Omental fat pad (tissue), 4 donors: ENCODE measurements around the gene RABGGTA. TPM values are rescaled to one million over a fixed set of nuclear protein-coding genes. Genes with fewer than 3 reads are reported as not detected.
A peak's percentile ranks its signal among the peaks of the same experiment; 100 is the strongest.

Experiments used
- ATAC-seq: fragments of 150-250 bp; one replicate; pipeline ENCODE4 v1.9.1; 2016; ENCODE audit warnings: mild to moderate bottlenecking, moderate library complexity; ENCODE audit not compliant: low FRiP score
- DNase-seq: peaks from one replicate; pipeline ENCODE4 v3.0.0-alpha.2; 2019; ENCODE audit warnings: low spot score
- CTCF ChIP-seq, 3 donors: fragments of 450-650 bp; IDR thresholded peaks; one replicate each; pipeline ENCODE4 v1.5.1; 2016 to 2017; ENCODE audit warnings: antibody characterized with exemption in 3 of 3, mild to moderate bottlenecking in 3 of 3, moderate library complexity in 2 of 3
- total RNA-seq, 4 donors: library from RNA; depleted of rRNA; stranded (reverse); fragments of >200 nt; gene quantifications; one replicate each; pipeline ENCODE4 v1.1.0, GENCODE V29; 2016

RABGGTA gene
- total RNA-seq, 4 donors from 2014 or later = 20.7 to 30.9 (median 25.0) TPM

GRCh38 chr14:24260026-24260779 is 11.2 kb downstream of the RABGGTA start:
- DNase-seq (no peak), ATAC-seq (no peak)
- TF ChIP-seq CTCF (IDR thresholded peaks at IDR 0.05) = no peak

GRCh38 chr14:24259282-24260025 is 11.9 kb downstream of the RABGGTA start:
- TF ChIP-seq CTCF (IDR thresholded peaks at IDR 0.05) = no peak
- DNase-seq (no peak), ATAC-seq (peak; percentile 3)

GRCh38 chr14:24258548-24259265 is 12.7 kb downstream of the RABGGTA start:
- ATAC-seq (peak; percentile 0), DNase-seq (no peak)
- no peak for TF ChIP-seq CTCF (IDR thresholded peaks at IDR 0.05)

DNA sequence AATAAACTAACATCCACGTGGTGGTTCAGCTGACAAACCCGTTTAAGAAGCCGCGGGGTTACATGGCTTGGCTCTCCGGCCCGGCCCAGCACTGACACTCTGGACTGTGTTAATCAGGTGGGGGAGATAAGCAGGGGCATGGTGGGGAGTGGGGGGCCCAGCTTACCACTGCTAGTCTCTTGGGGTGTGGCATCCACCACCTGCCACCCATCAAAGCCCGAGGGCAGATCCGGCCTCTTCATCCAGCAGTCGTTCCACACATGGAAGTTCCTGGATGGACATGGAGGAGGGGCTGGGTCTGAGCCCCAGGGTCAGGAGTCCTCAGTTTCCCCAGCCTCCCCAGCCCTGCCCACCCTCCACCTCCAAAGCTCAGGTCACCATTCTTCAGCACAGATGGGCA is 13.3 kb downstream of the RABGGTA start:
- no peak for DNase-seq
- ATAC-seq = no peak
- no peak for TF ChIP-seq CTCF (IDR thresholded peaks at IDR 0.05)

DNA sequence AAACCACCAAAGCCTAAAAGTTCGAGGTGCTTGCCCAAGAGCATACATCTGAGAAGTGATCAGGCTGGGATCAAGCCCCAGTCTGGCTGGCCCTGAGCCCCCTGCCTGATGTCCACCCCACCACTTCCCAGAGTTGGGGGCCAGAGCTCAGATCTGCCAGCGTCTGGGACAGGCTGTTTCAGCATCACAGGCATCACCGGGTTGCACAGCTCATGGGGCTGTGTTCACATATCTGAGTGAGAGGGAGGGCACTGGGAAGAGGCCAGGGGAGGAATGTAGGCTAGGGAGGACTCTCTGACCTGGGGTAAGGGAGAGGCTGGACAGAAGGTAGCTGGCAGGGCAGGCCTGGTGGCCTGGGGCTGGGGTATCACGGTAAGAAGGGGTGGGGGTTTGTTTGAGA is 14.4 kb downstream of the RABGGTA start:
- DNase-seq = no peak
- peak; percentile 48 for ATAC-seq
- no peak for TF ChIP-seq CTCF (IDR thresholded peaks at IDR 0.05)

DNA sequence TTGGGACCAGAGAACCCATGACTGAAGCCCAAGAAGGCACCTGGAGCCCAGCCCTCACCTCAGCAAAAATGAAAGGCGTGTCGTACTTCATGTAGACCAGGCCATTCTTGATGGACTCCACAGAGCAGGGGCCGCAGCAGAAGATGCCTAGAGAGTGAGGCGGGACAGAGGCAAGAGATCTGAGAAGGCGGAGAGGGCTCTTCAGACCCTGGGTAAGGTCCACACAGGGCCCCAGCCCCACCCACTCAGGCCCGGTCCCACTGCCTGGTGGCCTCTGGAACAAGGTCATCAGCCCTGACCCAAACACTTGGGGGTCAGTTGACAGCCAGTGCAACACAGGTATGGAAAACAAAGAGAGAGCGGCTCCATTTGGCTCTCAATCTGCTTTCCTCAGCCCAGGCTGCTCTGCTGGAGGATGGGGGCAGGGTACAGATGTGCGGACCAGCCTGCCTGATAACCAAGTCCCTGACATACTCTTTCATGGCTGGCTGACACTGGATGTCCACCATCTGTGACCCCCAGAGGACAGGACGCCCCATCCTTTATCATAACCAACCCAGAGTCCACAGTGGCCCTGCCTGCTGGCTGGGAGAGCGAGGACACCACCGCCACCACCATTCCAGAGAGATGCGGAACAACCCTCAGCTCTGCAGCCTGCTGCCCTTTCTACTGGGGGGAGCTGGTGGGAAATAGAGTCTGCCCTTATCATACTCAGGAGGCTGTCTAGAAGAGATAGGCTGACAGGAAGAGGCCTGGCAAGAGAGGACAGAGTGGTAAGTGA is 15.3 kb downstream of the RABGGTA start:
- TF ChIP-seq CTCF (IDR thresholded peaks at IDR 0.05) = no peak
- ATAC-seq (no peak), DNase-seq (no peak)
